Nephron progenitor cell (in vitro differentiated cells): Measurements from ENCODE around the gene PDP2.
A peak's percentile ranks its signal among the peaks of the same experiment; 100 is the strongest.

ENCODE experiments used
- DNase-seq: peaks from one replicate; pipeline ENCODE4 v3.0.0; 2021
- H3K27ac Mint-ChIP-seq: 2 replicates; pipeline ENCODE4 v1.8.0; 2021; ENCODE audit warnings: mild to moderate bottlenecking, moderate library complexity, mixed read lengths
- H3K27me3 Mint-ChIP-seq: 2 replicates; pipeline ENCODE4 v1.8.0; 2021; ENCODE audit warnings: mild to moderate bottlenecking, low read depth, mixed read lengths; ENCODE audit not compliant: poor library complexity
- H3K36me3 Mint-ChIP-seq: 2 replicates; pipeline ENCODE4 v1.8.0; 2021; ENCODE audit warnings: low read depth, mixed read lengths
- H3K4me1 Mint-ChIP-seq: 2 replicates; pipeline ENCODE4 v1.8.0; 2021; ENCODE audit warnings: mixed read lengths
- H3K4me3 Mint-ChIP-seq: 2 replicates; pipeline ENCODE4 v1.8.0; 2021; ENCODE audit warnings: mild to moderate bottlenecking, moderate library complexity, mixed read lengths
- H3K9me3 Mint-ChIP-seq: 2 replicates; pipeline ENCODE4 v1.8.0; 2021; ENCODE audit warnings: mild to moderate bottlenecking, moderate library complexity, mixed read lengths
- TF ChIP-seq, protein P1 (sequence below): fragments of 200-600 bp; sonication (generic); IDR thresholded peaks from 2 replicates; pipeline ENCODE4 v1.5.0; 2021; ENCODE audit warnings: antibody characterized with exemption

Gene PDP2

DNA sequence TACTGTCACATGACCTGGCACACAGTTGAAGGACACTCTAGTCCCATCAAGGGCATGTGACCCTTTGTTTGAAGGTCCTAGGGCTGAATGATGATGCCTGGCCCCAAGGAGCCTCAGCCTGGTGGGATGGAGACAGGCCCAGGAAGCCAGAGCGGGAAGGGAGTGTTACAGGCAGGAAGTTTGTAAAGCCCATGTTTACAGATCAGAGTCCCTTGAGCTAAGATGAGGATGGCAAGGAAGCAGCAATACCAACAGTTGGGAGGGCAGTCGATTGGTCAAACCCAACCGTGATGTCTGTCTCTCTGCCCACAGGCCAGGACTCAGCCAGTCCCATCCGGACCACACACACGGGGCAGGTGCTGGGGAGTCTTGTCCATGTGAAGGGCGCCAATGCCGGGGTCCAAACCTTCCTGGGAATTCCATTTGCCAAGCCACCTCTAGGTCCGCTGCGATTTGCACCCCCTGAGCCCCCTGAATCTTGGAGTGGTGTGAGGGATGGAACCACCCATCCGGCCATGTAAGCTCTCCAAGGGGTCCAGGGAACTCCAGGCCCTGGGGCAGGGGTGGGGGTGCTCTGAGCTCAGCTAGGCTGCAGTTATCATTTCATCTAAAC, 57.5 kb downstream of the PDP2 start:
- TF ChIP-seq, protein P1, sequence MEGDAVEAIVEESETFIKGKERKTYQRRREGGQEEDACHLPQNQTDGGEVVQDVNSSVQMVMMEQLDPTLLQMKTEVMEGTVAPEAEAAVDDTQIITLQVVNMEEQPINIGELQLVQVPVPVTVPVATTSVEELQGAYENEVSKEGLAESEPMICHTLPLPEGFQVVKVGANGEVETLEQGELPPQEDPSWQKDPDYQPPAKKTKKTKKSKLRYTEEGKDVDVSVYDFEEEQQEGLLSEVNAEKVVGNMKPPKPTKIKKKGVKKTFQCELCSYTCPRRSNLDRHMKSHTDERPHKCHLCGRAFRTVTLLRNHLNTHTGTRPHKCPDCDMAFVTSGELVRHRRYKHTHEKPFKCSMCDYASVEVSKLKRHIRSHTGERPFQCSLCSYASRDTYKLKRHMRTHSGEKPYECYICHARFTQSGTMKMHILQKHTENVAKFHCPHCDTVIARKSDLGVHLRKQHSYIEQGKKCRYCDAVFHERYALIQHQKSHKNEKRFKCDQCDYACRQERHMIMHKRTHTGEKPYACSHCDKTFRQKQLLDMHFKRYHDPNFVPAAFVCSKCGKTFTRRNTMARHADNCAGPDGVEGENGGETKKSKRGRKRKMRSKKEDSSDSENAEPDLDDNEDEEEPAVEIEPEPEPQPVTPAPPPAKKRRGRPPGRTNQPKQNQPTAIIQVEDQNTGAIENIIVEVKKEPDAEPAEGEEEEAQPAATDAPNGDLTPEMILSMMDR = no peak
- peaks cover 24% of the 10 kb centered on the region for H3K36me3 Mint-ChIP-seq
- peaks cover 9% of the 10 kb centered on the region for H3K27me3 Mint-ChIP-seq
- H3K4me1 Mint-ChIP-seq = peaks cover 41% of the 10 kb centered on the region
- DNase-seq = no peak
- no peak overlapping the region for H3K27ac Mint-ChIP-seq
- H3K4me3 Mint-ChIP-seq = peak overlapping the region; percentile 33
- no peaks in the 10 kb centered on the region for H3K9me3 Mint-ChIP-seq

DNA sequence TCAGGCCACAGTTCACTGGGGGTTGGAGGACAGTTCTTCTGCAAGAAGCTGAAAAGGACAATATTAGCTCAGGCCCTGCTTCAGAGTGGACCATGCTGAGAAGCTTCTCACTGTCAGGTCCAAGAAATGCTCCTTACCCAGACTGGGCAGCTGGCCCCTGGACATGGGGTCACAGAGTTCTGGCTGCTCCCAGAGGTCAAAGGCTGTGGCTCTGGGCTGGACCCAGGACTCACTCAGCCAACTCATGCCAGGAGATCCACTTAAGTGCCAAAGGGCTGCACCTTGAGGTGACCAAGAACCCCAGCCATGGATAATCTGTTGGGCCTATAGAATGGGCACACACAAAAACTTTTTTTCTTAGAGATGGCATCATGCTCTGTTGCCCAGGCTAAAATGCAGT, 59.1 kb downstream of the PDP2 start:
- peaks cover 26% of the 10 kb centered on the region for H3K4me1 Mint-ChIP-seq
- peaks cover 28% of the 10 kb centered on the region for H3K36me3 Mint-ChIP-seq
- peaks cover 5% of the 10 kb centered on the region for H3K27me3 Mint-ChIP-seq
- no peak overlapping the region for H3K4me3 Mint-ChIP-seq
- H3K27ac Mint-ChIP-seq = no peak overlapping the region
- TF ChIP-seq, protein P1 = no peak
- no peaks in the 10 kb centered on the region for H3K9me3 Mint-ChIP-seq
- no peak for DNase-seq

DNA sequence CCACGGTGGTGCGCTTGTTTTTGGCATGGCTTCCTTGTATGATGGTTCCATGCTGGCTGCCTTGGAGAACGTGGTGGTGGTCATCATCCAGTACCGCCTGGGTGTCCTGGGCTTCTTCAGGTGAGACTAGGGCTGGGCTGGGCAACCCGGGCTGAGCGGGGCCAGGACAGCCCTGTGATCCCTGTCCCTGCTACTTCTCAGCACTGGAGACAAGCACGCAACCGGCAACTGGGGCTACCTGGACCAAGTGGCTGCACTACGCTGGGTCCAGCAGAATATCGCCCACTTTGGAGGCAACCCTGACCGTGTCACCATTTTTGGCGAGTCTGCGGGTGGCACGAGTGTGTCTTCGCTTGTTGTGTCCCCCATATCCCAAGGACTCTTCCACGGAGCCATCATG, 59.9 kb downstream of the PDP2 start:
- H3K4me3 Mint-ChIP-seq = no peak overlapping the region
- H3K27me3 Mint-ChIP-seq = peaks cover 5% of the 10 kb centered on the region
- no peaks in the 10 kb centered on the region for H3K9me3 Mint-ChIP-seq
- DNase-seq = no peak
- no peak overlapping the region for H3K27ac Mint-ChIP-seq
- H3K36me3 Mint-ChIP-seq = peaks cover 28% of the 10 kb centered on the region
- peaks cover 23% of the 10 kb centered on the region for H3K4me1 Mint-ChIP-seq
- TF ChIP-seq, protein P1 = no peak
